ENCODE results near the gene AGBL4.

AGBL4 gene

DNA sequence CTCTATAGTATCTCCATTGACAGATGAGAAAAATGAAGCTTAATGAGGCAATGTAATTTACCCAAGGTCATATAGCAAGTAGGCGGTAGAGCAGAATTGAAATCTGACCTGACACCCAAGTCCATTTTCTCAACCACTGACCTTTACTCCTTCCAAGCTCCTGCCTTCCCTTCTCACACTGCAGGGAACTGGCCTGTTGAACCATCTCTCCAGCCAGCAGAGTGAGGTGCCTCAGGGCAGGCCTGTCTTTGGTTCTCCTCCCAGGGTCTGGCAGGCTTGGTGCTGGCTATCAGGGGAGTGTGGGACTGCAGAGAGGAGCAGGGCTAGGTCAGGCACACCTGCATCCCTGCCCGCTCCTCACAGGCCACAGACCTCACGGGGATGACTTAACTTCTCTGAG, 1373.9 kb downstream of the AGBL4 start:
- no peak for DNase-seq (ENCODE audit: low spot score)

DNA sequence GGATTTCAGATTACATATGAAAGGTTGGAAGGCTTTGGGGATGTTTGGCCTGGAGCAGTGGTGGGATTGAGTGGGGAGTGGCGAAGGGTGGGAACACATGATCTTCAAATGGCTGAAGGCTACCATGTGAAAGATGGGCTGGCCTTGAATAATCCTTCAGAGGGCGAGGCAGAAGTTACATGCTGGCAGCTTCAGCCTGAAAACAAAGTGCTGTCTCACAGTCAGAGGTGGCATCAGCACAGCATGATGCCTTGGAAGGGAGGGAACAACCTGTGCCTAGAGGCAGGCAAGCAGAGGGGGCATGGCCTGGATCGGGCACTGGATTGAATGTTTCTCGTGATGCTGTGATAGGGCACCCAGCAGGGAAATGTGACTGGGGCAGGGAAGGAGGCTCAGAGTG, 1377.9 kb downstream of the AGBL4 start:
- DNase-seq (ENCODE audit: low spot score) = no peak

DNA sequence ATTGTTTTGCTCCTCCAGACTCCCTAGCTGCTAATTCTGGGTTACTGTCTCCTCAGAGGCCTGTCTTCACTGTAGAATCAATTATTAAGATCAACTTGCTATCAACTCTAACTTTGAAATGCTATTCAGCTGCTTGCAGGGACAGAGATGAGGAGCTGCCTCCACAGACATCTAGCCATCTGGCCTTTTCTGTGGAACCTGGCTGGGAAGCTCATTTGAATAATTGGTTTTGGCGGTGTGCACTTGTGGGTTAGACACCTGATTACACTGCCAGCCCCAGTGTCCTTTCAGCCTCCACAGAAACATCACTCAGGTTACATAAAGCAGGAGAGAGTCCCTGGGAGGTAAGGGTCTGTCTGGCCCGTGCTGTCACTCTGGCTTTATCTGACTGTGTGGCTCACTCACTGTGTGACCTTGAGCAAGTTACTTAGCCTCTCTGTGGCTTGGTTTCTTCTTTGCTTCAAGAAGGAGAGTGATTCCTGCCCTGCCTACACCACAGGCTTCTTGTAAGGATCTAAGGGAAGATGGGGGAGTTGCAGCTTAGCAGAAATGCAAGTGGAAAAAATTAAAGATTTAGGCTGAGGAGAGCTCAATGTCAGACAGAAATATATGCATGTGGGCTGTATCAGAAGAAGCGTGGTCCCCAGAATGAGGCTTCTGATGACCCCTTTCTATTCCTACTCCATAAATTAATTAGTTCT, 1378.7 kb downstream of the AGBL4 start:
- no peak for DNase-seq (ENCODE audit: low spot score)

DNA sequence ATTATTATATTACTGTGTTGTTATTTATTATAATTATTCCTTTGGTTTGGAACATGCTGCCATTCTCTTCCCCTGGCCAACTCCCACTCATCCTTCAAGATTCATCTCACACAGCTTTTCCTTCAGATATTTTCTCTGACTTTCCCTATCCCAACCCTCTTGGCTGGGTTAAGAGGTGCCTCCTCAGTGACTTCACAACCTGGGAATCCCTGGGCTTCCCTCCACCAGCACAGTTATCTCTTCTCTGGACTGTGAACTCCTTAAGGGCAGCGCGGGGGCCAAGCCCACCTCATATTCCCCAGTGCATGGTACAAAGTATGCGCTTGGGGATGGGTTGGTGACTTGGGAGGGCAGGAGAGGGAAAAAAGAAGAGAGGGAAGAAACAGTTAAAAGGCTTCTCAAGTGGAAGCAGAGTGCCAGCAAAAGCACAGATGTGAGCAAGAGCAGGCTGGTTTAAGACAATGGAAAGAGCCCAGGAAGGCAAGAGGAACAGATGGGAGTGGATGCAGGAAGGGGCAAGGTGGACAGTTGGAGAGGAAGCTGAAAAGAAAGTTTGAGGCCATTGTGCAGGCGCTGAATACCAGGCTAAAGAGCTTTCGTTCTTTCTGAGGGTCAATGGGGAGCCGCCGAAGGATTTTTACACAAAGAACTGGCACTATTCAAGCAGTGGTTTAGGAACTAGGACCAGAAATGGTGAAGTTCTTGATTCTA, 1379.4 kb downstream of the AGBL4 start:
- no peak for DNase-seq (ENCODE audit: low spot score)

DNA sequence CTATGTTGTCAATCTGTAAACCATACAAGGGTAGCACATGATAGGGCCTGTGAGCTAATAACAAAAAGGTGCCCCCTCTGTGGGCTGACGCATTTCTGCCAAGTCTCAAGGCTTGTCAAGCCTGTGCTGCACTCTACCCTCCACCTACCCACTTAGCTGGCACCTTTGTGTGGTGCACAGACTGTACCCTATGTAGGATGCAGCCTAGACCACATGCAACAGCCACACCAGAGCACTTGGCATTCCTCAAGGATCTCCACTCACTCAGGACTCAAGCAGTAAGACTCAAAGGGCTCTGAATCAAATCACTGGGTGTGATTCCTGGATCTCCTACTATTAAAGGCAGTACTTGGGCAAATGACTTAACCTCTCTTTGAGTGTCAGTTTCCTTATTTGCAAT, 1380.6 kb downstream of the AGBL4 start:
- DNase-seq (ENCODE audit: low spot score) = no peak

DNA sequence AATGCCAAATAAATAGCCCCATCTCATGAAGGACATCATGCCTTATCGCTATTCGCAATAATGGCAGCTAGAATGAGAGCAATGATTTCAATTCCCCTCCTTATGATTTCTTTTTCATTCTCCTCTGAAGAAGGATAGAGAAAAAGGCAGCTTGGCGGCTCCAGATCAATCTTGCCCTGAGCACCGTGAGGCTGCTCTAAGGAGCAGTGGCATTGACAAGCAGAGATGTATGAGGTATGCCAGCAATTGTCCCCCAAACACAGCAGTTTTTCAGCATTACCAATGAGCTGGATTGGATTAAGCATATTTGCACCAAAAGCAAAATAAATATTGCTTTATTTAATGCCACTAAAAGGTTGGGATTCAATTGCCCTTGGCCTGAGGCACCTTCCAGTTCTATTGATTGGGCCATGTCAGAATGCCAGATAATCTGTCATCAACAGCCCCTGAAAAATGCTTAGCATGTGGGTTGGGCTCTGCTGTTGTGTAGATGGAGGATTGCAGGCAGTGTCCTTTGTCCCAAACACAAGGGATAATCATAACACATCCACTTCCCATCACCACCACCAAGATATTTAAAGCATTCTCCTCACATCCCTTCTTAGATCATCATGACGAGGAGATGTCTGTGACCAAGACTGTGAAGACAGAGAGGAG, 1382.8 kb downstream of the AGBL4 start:
- DNase-seq (ENCODE audit: low spot score) = no peak

DNA sequence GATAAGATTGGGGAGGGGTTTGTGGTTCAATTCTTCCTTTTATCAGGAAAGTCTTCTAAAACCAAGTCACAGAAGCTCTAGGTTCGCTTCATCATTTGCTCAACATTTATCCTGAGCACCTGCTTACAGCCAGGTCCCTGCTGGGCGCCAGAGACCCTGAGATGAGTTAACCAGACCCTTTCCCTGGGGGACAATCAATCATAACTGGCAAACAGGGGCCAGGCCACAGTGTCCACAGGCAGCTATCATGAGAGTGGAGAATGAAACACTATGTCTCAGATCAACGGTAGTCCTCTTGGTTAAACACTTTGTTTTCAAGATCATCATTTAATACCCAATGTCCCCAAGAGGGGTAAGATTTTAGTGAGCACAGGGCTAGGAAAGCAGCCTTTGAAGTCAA, 1393.9 kb downstream of the AGBL4 start:
- no peak for DNase-seq (ENCODE audit: low spot score)

DNA sequence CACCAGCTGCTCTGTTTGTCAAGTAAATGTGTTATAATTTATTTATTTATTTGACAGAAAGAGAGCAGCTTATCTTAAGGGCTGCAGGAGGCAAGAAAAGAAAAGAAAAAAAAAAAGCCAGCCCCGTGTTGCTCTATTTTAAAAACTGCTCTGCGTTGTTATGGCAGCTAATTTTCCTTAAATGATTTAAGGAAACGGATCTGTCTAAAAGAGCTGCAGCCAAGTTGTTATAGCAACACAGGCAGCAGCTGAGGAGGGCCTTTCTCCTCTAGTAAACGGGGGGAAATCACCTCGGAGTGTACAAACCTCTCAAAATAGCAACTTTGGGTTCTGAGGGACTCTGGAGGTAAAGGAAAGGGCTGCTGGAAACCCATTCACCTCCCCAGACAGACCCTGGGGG, 1396.3 kb downstream of the AGBL4 start:
- DNase-seq (ENCODE audit: low spot score) = no peak

DNA sequence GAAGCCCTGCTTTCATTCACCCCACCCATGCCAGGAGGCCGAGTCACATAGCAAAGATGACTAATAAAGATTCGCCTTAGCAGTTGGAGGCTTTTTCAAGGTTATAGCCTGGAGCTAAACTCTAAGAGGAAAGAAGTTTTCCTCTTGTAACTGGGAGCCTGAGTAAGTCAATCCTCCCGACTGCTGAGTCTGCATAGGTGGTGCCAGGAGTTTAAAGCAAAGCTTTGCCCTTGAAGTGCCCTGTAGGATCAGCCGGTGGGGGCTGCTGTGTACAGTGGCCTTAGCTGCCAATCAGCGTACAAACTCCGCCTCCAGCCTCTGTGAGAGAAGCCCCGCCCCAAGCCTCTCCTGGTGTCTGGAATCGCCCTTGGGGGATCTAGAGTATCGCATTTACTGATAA, 1404.2 kb downstream of the AGBL4 start:
- DNase-seq (ENCODE audit: low spot score) = peak; percentile 77

DNA sequence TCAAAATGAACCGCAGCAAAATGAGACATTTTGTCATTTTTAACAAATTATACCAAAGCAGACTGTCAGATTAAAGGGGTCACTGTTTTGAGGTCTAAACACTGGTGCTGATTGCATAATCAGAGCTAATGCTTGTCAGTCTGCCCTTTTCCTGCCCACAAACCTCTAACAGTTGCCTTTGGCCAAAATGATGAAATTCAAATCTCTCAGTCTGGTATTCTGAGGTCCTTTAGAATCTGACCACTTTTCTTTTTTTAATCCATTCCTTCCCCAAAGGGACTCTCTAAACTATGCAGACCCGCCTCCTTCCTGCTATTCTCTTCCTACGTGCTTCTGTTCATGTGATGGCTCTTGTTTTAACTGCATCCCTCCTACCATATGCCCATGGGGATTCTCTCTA, 1406.5 kb downstream of the AGBL4 start:
- peak; percentile 42 for DNase-seq (ENCODE audit: low spot score)

DNA sequence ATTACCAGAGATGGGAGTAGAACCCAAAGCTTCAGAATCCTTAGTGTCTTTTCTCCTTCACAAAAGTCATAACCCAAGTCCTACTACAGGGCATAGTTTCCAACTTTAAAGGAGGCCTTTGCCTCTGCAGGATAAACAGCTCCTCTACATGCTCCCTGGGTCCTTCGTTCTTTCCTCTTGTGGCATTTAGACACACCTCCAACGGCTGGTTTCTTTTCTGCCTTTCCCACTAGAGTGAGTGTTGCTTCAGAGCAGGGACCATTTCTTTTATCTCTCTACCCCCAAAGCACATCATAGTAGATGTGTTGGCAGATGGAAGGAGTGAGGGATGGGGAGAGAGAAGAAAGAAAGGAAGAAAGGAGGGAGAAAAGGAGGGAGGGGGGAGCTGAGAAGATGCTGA, 1407.0 kb downstream of the AGBL4 start:
- no peak for DNase-seq (ENCODE audit: low spot score)

DNA sequence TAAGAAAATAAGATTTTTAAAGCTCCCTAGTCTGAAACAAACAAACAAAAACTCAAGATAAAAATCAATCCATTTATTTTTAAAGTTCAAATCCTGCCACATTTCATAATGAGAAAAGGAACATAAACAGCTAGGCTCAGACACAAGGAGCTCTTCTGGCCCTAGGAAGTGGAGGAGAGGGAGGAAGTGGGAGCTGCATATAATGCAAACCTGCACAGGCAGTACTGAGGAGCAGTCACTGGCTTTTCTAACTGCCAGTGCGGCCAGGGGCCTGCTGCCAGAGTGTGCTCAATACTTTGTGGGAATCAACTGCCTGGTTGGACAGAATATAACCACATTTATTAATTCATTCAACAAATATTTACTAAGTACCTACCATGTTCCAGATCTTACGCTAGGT, 1411.9 kb downstream of the AGBL4 start:
- DNase-seq (ENCODE audit: low spot score) = no peak

DNA sequence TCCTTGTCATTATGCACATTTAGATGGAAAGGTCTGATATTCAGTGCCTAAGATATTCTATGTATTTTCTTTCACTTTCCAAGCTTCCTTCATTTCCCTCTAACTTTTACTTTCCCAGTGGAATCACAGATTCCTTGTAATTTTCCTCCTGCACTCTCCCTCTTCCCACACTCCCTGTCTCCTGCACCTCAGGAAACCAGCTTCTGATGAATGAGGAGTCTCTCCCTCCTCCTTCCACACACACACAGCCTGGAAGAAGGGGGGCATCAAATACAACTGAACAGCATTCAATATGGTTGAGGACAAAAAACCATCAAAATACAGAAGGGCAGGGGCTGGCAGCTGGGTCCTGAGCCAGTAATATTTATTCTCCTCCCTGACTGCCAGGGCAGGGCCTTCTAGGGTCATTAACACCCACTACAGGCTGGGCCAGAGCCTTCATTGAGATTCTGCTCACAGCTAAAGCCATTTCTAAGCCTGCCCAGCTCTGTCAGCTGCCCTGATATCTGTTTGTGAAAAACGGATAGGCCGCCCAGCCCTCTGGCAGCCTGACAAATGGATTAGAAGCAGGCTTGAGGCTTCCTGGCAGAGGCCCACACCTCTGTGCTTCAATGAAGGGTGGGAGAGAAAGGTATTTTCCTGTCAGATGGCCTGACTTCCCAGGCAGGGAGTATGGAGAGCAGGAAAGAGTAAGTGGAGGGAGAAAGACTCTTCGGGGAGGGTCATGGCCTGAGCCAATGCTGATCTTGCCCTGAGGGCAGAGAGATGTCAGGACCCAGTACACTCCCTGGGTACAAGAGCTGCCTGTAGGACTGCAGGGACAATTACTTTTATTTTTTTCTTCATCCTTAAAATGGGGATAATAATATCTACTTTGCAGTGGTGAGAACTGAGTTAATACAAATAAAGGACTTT, 1412.9 kb downstream of the AGBL4 start:
- no peak for DNase-seq (ENCODE audit: low spot score)

DNA sequence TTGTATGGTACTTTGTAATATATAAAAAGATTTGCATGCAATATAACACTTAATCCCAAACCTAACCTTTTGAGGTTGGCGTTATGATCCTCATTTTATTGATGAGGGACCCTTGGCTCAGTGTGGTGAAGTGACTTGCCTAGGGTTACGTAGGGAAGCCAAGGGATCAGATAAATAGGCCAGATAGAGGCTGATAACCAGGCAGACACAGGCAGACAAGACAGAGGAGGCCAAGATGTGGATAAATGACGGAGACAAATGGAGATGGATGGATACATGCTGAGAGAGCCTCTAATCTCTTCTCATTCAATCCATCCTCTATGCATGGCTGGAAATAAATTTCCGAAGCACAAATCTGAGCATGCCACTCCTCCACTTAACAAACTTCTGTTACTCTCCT, 1414.9 kb downstream of the AGBL4 start:
- no peak for DNase-seq (ENCODE audit: low spot score)

DNA sequence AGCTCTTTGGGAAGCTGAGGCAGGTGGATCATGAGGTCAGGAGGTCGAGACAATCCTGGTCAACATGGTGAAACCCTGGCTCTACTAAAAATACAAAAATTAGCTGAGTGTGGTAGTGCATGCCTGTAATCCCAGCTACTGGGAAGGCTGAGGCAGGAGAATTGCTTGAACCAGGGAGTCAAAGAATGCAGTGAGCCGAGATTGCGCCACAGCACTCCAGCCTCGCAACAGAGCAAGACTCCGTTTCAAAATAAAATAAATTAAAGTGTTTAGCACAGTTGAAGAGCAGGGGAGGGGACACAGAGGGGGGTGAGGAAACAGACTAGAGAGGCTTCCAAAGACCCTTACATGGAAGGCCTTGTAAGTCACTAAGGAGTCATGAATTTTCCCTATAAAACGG, 1420.5 kb downstream of the AGBL4 start:
- no peak for DNase-seq (ENCODE audit: low spot score)

DNA sequence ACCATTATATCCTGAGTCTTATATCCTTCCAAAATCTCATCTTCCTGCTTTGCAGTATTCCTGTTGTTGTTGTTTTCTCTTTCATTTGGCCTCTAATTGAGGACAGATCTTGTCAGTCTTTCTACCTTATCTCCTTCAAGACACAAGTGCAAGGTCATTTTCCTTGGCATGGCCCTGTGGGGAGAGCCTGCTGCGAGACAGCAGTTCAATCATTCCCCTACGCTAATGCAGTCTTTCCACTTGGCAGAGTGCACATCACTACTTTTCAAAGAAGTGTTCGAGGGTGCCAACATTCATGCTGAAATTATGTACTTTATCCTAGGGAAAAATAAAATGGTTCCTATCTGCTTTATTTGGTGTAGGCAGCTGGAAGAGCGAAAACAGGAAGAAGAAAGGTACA, 1421.4 kb downstream of the AGBL4 start:
- DNase-seq (ENCODE audit: low spot score) = no peak

DNA sequence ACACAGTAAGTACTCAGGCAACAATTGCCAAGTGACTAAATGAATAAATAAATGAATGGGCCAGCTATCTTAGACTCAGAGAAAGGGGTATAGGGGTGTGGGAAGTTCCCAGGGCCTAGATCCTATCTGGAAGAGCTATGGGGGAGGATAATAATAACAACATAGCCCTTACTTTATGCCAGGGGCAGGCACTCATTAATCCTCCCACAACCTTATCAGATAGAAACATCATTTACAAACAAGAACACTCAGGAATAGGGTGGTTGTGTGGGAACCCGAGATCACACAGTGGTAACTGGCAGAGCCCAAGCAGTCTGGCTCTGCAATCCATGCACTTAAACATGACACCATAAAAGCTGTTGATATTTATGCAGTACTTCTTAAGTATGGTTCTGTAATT, 1423.6 kb downstream of the AGBL4 start:
- DNase-seq (ENCODE audit: low spot score) = no peak

DNA sequence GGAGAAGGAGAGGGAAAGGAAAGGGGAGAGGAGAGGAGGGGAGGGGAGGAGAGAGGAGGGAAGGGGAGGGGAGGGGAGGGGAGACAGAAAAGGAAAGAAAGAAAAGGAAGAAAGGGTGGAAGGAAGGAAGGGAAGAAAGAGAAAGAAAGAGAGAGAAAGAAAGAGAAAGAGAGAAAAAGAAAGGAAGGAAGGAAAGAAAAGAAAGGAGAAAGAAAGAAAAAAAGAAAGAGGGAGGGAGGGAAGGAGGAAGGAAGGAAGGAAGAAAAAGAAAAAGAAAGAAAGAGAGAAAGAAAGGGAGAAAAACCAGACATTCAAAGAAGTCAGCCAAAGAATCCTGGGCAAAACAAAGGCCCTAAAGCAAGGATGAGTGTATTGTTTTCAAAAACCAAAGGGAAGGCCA, 1426.1 kb downstream of the AGBL4 start:
- DNase-seq (ENCODE audit: low spot score) = no peak

DNA sequence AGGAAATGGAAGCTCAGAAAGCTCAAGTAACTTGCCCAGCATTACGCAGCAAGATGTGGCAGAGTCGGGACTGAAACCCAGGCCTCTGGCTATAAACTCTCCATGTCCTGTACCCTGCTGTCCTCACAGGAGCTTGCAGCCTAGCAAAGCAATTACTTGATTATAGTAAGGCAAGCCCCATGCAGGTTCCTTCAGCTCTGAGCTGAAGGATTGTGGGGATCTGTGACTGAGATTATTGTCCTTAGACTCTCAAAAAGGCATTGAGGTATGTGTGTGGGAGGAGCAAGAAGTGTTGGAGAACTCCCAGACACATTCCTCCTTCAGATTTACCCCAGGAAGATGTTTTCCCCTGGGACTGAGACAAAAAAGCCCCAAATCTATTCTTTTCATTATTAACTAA, 1427.7 kb downstream of the AGBL4 start:
- DNase-seq (ENCODE audit: low spot score) = peak; percentile 82

DNA sequence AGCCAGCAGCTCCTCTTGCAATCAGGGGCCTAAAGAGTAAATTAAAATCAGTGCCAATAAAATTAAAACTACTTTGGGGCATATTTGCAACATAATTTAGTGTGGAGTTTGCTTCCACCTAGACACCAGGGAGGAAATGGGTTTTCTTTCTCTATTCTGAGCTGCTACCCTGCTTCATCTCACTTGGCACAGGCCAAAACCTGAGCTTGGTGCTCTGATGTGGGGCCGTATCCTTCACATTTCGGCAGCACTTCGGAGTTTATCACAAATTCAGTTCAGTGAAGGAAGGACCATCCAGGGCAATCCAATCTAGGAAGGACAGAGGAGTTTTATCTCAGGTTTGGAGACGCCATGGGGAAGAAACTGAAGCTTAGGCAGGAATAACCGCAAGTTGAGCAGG, 1428.1 kb downstream of the AGBL4 start:
- DNase-seq (ENCODE audit: low spot score) = no peak

DNA sequence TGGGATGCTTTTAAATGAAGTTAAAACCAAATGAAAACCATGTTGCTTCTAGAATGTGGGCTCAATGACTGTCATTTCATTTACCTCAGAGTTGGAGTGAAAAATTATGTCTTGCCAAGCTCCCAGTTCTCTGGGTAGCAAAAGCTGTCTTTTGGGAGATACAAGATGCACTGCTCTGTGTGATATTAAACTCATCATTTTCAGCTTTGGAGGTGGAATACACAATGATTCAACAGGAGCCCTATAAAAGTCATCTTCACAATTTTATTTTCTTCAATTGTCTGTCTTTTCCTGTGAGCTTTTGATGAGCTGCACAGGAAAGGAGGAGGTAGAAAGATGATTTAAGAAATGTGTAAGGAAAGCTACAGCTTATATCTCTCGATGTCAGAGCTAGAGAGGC, 1431.4 kb downstream of the AGBL4 start:
- DNase-seq (ENCODE audit: low spot score) = no peak

DNA sequence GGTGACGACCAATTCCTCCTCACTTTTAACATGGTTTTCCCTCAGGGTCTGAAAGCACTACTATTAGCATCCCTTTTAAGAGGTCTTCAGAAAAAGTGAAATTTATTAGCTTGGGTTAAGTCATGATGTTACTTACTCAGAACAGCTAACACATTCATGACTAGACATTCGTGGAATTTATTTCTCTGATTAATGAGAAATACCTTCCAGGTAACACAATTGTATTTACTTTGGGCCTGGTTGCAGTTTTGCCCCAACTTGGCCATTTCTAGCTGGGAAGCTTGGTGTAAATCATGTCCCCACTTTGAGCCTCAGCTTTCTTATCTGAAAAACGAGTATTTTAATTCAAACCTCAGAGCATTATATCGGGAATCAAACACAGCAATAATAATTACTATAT, 1432.6 kb downstream of the AGBL4 start:
- no peak for DNase-seq (ENCODE audit: low spot score)
